Cardiac fibroblast (primary cell): ENCODE measurements around the gene FLOT1.
A peak's percentile ranks its signal among the peaks of the same experiment; 100 is the strongest.
"Not testable (repeated sequence)": the region's sequence is repeated elsewhere in the genome, so short reads cannot be mapped to it uniquely, and the experiment has no call there.

Experiments used
- DNase-seq, 2 donors: peaks; one replicate each; pipeline versions ENCODE4 v3.0.0 to v3.0.0-alpha.2; 2010; ENCODE audit warnings: low read depth in 2 of 2
- H3K4me3 ChIP-seq, 2 donors: replicated peaks in 1 of 2; 1 replicate in 1 of 2; 2 replicates in 1 of 2; pipeline ENCODE4 v1.5.1; 2011; ENCODE audit warnings: low read depth in 2 of 2, low read length in 2 of 2, mild to moderate bottlenecking in 2 of 2, moderate library complexity in 1 of 2
- CTCF ChIP-seq: IDR thresholded peaks from one replicate; pipeline ENCODE4 v1.5.1; 2011; ENCODE audit warnings: low read depth, mild to moderate bottlenecking, low read length, inconsistent platforms

Gene FLOT1

GRCh38 chr6:30719791-30720737 lies 22.4 kb downstream of the FLOT1 start, which contains the start of gene TUBB:
Gene TUBB (plus strand): TSS chr6:30720352. CDS start chr6:30720507, 155 bp downstream.
- H3K4me3 ChIP-seq = peak within 1 kb of the TSS; percentile 69 to 95
- TF ChIP-seq CTCF = peak; percentile 5
- DNase-seq = peak; percentile 98 to 99

- H3K4me3 ChIP-seq = peak overlapping the region; percentile 52 to 95
- no peak for DNase-seq
- TF ChIP-seq CTCF = no peak
Observed at GRCh38 chr6:30719356-30719755, 23.1 kb downstream of the FLOT1 start.

- peak overlapping the region; percentile 33 to 36 for H3K4me3 ChIP-seq
- not testable (repeated sequence) for DNase-seq
Observed at GRCh38 chr6:30717845-30718720, 24.4 kb downstream of the FLOT1 start.

GRCh38 chr6:30717129-30717844 lies 25.2 kb downstream of the FLOT1 start, which contains the start of gene MDC1:
Gene MDC1 (minus strand): TSS chr6:30717281. CDS start chr6:30715175, 2,106 bp downstream.
- TF ChIP-seq CTCF = peak; percentile 35
- H3K4me3 ChIP-seq = peak within 1 kb of the TSS; percentile 75 to 76
- DNase-seq = peak; percentile 100

GRCh38 chr6:30716879-30717128 lies 25.7 kb downstream of the FLOT1 start:
- H3K4me3 ChIP-seq = peak overlapping the region; percentile 75 to 76
- TF ChIP-seq CTCF = no peak
- DNase-seq = no peak

GRCh38 chr6:30714263-30714662 lies 28.2 kb downstream of the FLOT1 start:
- TF ChIP-seq CTCF = no peak
- DNase-seq = no peak
- H3K4me3 ChIP-seq = no peak overlapping the region
